Fibroblast of skin of right quadriceps (primary cell): ENCODE results near the gene SIRPD.

Source experiments
- DNase-seq: peaks from one replicate; pipeline ENCODE4 v3.0.0-alpha.2; 2013

SIRPD gene

DNA sequence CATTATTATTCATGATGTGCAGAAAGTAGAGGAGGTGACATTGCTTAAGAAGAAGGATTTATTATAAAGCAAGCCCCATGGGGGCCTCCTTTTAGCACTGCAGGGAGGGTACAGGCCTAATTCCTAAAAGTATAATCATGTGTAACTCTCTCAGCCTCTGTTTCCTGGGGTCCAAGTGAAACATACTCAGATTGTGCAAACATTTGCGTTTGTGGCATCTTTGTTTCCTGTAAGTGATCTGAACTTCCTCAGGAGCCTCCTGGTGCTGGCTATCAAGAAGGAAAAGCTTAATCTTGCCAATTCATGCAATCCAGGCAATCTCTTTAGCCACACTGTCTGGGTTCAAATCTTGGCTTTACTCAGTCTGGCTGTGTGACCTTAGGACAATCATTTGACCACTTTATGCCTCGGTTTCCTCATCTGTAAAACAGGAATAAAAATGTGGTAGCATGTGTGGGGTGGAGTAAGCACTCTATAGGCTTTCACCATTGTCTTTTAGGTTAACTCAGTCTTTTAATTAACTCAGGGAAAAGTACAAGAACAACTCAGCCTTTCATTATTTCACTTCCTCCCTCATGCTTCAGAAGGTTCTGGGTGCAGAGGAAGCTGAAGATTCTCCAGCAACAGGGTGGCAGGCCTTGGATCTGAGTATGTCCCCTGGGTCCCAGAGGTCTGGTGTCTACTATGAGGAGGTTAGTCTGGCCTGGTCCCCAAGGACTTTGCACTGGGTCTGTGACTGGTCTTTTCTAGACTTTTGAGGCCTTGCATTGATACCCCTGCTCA, 65.5 kb downstream of the SIRPD start:
- no peak for DNase-seq

DNA sequence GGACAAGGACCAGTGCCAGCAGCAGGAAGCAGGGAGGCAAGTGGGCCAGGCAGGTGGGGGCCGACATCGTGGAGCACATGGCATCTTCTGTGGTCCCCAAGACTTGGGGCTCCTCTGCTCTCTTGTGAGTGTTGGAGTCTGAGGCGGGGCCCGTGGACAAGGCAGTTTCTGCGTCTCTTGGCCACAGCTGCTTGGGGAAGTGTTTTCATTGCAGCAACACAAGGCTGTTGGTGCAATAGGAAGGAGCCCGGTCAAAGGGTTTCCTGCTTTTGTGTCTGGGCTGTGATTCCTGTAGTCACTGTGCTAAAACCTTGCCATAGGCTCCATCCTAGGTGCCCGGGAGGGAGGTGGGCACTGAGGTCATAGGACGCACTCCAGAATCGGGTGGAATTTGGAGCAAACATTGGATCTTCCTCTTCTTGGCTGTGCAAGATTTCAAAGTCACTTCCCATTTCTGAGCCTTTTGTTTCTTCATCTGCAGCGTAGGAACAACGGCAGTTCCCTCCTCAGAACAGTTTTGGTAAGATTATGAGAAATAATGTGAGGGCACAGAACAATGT, 66.1 kb downstream of the SIRPD start, which contains the start of gene SIRPB2:
Gene SIRPB2 (minus strand): TSS at position 140 of the 560 bp plus-strand sequence. CDS start 61 bp downstream, at position 79.
- DNase-seq: no peak

DNA sequence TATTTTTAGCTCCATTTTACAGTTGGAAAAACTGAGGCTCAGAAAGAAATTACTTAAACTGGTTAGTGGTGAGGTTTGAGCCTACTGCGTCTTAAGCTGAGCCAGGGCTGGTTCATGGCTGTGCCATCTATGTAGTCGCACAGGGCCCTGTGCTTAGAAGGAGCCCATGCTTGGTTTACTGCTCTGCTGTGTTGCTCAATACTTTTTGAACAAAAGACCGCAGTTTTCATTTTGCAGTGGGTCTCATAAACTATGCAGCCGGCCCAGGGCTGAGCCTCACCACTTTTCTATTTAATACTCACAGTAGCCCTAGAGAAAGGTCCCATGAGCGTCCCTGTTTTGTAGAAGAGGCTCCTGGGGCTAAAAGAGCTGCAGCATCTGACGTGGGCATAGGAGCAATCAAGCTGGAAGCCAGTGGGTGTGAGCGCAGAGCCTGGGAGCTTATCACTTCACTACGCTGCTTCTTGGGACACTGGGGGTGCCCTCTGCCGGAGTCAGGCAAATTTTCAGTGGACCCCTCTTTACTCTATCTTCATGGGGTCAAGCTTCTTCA, 66.8 kb downstream of the SIRPD start:
- DNase-seq: no peak

DNA sequence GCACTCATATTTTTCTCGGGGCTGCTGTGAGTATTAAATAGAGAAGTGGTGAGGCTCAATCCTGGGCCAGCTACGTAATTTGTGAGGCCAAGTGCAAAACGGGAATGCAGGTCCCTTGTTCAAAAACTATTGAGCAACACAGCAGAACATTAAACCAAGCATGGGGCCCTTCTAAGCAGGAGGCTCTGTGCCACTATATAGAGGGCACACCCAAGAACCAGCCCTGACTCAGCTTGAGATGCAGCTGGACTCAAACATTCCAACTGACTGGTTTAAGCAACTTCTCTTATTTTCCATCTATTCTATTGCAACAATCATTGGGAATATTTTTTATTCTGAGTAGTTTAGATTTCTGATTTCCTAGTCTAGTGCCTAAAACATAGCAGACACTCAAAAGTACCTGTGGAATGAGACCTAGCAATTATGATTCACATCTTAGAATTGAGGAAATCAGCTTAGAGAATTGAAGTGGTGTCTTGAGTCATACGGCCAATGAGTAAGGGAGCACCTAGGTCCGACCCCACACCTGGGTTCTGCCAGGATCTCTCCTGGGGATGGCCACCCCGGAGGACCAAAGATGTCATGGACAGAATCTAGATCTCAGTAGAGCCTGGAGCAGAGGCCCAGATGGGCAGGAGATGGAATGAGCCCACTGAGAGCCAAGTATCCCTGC, 67.6 kb downstream of the SIRPD start:
- DNase-seq: no peak

DNA sequence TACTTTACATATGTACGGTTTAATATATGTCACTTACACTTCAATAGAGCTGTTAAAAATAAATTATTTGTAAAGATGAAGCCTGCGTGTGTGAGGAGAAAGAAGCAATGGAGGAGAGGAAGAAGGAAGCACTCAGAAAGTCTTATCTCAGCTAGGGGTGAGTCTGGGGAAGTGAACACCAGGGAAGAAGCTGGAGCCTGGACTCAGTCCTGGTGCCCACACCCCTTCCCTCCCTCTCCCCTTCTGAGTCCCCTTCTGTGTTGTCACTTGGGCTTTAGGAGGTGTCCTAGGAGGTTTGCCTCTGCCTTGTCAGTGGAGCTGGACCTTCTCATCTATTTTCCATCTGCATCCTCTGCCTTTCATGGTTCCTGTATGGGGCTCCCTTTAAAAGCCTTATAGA, 68.2 kb downstream of the SIRPD start:
- no peak for DNase-seq

DNA sequence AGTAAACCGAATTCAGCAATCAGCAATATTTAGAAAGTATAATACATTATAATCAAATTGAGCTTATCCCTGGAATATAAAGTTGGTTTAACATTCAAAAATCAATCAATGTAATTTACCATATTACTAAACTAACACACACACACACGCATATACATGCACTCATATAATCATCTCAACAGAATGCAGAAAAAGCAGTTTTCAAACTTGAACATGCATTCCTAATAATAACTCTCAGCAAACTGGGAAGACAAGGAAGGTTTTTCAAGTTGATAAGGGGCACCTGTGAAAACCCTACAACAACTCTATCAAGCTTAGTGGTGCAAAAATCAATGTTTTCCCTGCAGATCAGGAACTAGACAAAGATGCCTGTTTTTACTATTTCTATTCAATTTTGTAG, 70.9 kb downstream of the SIRPD start:
- DNase-seq: no peak

DNA sequence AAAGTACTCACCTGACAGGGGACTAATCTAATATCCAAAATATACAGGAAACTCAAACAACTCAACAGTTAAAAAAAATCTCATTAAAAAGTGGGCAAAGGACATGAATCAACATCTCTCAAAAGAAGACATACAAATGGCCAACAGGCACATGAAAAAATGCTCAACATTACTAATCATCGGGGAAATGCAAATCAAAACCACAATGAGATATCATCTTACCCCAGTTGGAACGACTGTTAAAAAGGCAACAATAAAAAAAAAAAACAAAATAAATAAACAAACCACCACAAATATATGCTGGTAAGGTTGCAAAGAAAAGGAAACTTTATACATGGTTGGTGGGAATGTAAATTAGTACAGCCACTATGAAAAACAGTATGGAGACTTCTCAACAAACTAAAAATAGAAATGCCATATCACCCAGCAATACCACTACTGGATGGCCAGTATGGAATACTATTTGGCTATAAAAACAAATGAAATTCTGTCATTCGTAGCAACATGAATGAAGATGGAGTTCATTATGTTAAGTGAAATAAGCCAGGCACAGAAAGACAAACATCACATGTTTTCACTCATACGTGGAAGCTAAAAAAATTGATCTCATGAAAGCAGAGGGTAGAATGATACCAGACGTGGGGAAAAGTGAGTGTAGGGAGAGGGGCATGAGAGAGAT, 72.9 kb downstream of the SIRPD start:
- no peak for DNase-seq
